PC-9 (cell line): ENCODE results near the gene SKAP2. TPM values are rescaled to one million over a fixed set of nuclear protein-coding genes. Genes with fewer than 3 reads are reported as not detected.

Source experiments
- BruUV-seq: library from RNA; stranded (reverse); fragments of 400-500 nt; replicated peaks from 2 replicates; lab custom pipeline; 2021; lab: Mats Ljungman, UMichigan
- CTCF ChIA-PET: fragments of 300-600 bp; sonication (Branson Sonifier 250); formaldehyde crosslinking; loops from one replicate; lab custom pipeline; 2022; ENCODE audit warnings: antibody characterized with exemption; lab: Charles Lee
- POLR2A ChIA-PET: fragments of 300-600 bp; sonication (Branson Sonifier 250); formaldehyde crosslinking; loops from one replicate; lab custom pipeline; 2022; ENCODE audit warnings: antibody characterized with exemption; ENCODE audit not compliant: unreplicated experiment; lab: Charles Lee
- DNase-seq, 2 experiments: peaks; one replicate each; pipeline versions ENCODE4 v3.0.0 to v3.0.0-alpha.2; 2015 to 2022; ENCODE audit warnings: mixed read lengths in 1 of 2
- H2AFZ ChIP-seq: fragments of 200-600 bp; sonication (generic); 2 replicates; pipeline ENCODE4 v1.8.1; 2017; ENCODE audit warnings: antibody characterized with exemption
- H3F3A ChIP-seq: fragments of 200-600 bp; sonication (generic); 2 replicates; pipeline ENCODE4 v1.8.1; 2017; ENCODE audit warnings: antibody characterized with exemption, mild to moderate bottlenecking, low read depth; ENCODE audit not compliant: insufficient read depth
- H3K27ac ChIP-seq: fragments of 200-600 bp; sonication (generic); 2 replicates; pipeline ENCODE4 v1.6.1; 2016; ENCODE audit warnings: mixed run types
- H3K27me3 ChIP-seq: fragments of 200-600 bp; sonication (generic); 2 replicates; pipeline ENCODE4 v1.6.1; 2016; ENCODE audit warnings: low read depth, mixed run types; ENCODE audit not compliant: insufficient read depth
- H3K36me3 ChIP-seq: fragments of 200-600 bp; sonication (generic); 2 replicates; pipeline ENCODE4 v1.6.1; 2016; ENCODE audit warnings: low read depth, mixed run types
- H3K4me1 ChIP-seq: fragments of 200-600 bp; sonication (generic); replicated peaks from 2 replicates; pipeline ENCODE4 v1.6.1; 2016; ENCODE audit warnings: mixed run types; ENCODE audit not compliant: insufficient read depth
- H3K4me2 ChIP-seq: fragments of 200-600 bp; sonication (generic); 2 replicates; pipeline ENCODE4 v1.6.1; 2017; ENCODE audit warnings: mixed run types
- H3K4me3 ChIP-seq: fragments of 200-600 bp; sonication (generic); 2 replicates; pipeline ENCODE4 v1.6.1; 2016; ENCODE audit warnings: mixed run types
- H3K79me2 ChIP-seq: fragments of 200-600 bp; sonication (generic); 2 replicates; pipeline ENCODE4 v1.6.1; 2017; ENCODE audit warnings: low read depth, mixed run types
- H3K9me2 ChIP-seq: fragments of 200-600 bp; sonication (generic); 2 replicates; pipeline ENCODE4 v1.8.1; 2017; ENCODE audit warnings: mild to moderate bottlenecking; ENCODE audit not compliant: insufficient read depth
- H3K9me3 ChIP-seq: fragments of 200-600 bp; sonication (generic); 2 replicates; pipeline ENCODE4 v1.8.1; 2016; ENCODE audit warnings: low read depth; ENCODE audit not compliant: insufficient read depth
- H4K20me1 ChIP-seq: fragments of 200-600 bp; sonication (generic); 2 replicates; pipeline ENCODE4 v1.8.1; 2017; ENCODE audit not compliant: insufficient read depth
- CTCF ChIP-seq: fragments of 200-600 bp; sonication (generic); conservative IDR thresholded peaks from 2 replicates; pipeline ENCODE4 v1.6.1; 2017; ENCODE audit warnings: mixed run types, antibody characterized with exemption, mild to moderate bottlenecking, moderate library complexity
- EZH2 ChIP-seq: fragments of 200-600 bp; sonication (generic); IDR thresholded peaks from 2 replicates; pipeline ENCODE4 v1.8.0; 2017; ENCODE audit warnings: antibody characterized with exemption, low read depth
- intact Hi-C: fragments of 100-400 bp; cut with micrococcal nuclease; formaldehyde crosslinking; loops from one replicate; pipeline ENCODE4 v1.10.0; 2022; ENCODE audit not compliant: unreplicated experiment
- total RNA-seq: library from RNA; stranded (reverse); gene quantifications from 2 replicates; pipeline ENCODE4 v1.2.3, GENCODE V29; 2021

SKAP2 gene
- total RNA-seq, 1 experiment from 2014 or later: 74.9 TPM

DNA sequence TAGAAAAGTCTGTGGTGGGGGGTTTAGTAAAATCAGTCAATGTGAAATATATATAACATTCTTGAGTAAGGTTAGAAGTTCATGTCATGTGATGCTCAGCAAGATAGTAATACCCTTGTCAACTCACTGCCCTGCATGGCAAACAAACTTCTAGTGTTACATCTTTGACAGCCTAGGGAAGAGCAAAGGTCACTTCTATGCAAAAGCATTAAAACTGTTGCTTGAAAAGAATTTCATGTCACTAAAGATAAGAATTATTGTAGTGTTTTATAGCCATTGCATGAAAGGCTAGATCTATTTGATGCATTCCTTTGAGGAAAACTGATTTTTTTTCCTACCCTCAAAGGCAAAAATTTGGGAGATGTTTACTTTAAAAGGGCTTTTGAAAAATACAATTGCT lies 176.0 kb downstream of the SKAP2 start:
- ChIA-PET CTCF (no interaction called here), POLR2A (no interaction called here)
- Histone ChIP-seq H3K4me1 (no peaks in the 10 kb centered on the region), H3K9me2 (no peaks in the 10 kb centered on the region), H3K79me2 (no peaks in the 10 kb centered on the region), H3K36me3 (0 out of 2 replicates have a peak, but pooled peaks cover 8% of the 10 kb centered on the region), H3K4me3 (no peak overlapping the region), H3K27ac (no peak overlapping the region), H2AFZ (no peak overlapping the region), H3K4me2 (no peak overlapping the region), H3K9me3 (no peaks in the 10 kb centered on the region), H3F3A (peaks cover 14% of the 10 kb centered on the region; the same call in 1 of the 2 replicates), H3K27me3 (no peaks in the 10 kb centered on the region), H4K20me1 (no peaks in the 10 kb centered on the region)
- no peak for TF ChIP-seq EZH2
- no peak for TF ChIP-seq CTCF
- no TSS peak for BruUV-seq
- intact Hi-C loops: no loop called here
- no peak for DNase-seq

GRCh38 chr7:26687032-26687431 lies 177.4 kb downstream of the SKAP2 start:
- CTCF ChIA-PET: interaction anchor here (0.6 to 1.5 kb wide), 6 partner anchors 28 to 476 kb away, joined by 3 to 14 read pairs (median 4); no protein-coding TSS in a partner anchor
- intact Hi-C loops: loop anchor here (2.0 kb wide), 1 partner anchor 168 kb away; no protein-coding TSS in a partner anchor

GRCh38 chr7:26686448-26686981 lies 177.9 kb downstream of the SKAP2 start:
- BruUV-seq: no TSS peak
- H3K27ac ChIP-seq: no peak overlapping the region
- POLR2A ChIA-PET: no interaction called here

More at GRCh38 chr7:26687032-26687431, 177.4 kb downstream of the SKAP2 start:
- POLR2A ChIA-PET: interaction anchor here (0.6 to 0.7 kb wide), 2 partner anchors 11 to 394 kb away, joined by 3 to 9 read pairs; no protein-coding TSS in a partner anchor
- H3K27me3 ChIP-seq: no peaks in the 10 kb centered on the region
- H3K9me3 ChIP-seq: no peaks in the 10 kb centered on the region
- 0 out of 2 replicates have a peak, but pooled peaks cover 4% of the 10 kb centered on the region for H3K36me3 ChIP-seq
- H3K27ac ChIP-seq: no peak overlapping the region
- no peaks in the 10 kb centered on the region for H3K79me2 ChIP-seq
- TF ChIP-seq EZH2: no peak
- no peak for TF ChIP-seq CTCF
- H3F3A ChIP-seq: peaks cover 20% of the 10 kb centered on the region; the same call in 1 of the 2 replicates
- no peaks in the 10 kb centered on the region for H3K9me2 ChIP-seq
- no peak overlapping the region for H3K4me2 ChIP-seq
- H2AFZ ChIP-seq: no peak overlapping the region
- no peak for DNase-seq
- no TSS peak for BruUV-seq
- H3K4me1 ChIP-seq: no peaks in the 10 kb centered on the region
- H4K20me1 ChIP-seq: no peaks in the 10 kb centered on the region
- H3K4me3 ChIP-seq: no peak overlapping the region

More at GRCh38 chr7:26686448-26686981, 177.9 kb downstream of the SKAP2 start:
- Histone ChIP-seq H2AFZ (no peak overlapping the region), H3K9me3 (no peaks in the 10 kb centered on the region), H3K4me3 (no peak overlapping the region), H3K4me1 (no peaks in the 10 kb centered on the region), H3K4me2 (no peak overlapping the region), H3F3A (peaks cover 20% of the 10 kb centered on the region; the same call in 1 of the 2 replicates), H3K79me2 (no peaks in the 10 kb centered on the region), H3K27me3 (no peaks in the 10 kb centered on the region), H3K36me3 (0 out of 2 replicates have a peak, but pooled peaks cover 4% of the 10 kb centered on the region), H3K9me2 (no peaks in the 10 kb centered on the region), H4K20me1 (no peaks in the 10 kb centered on the region)
- peak in 1 of 2 experiments; percentile 7 for DNase-seq
- peak; percentile 94 for TF ChIP-seq CTCF
- no peak for TF ChIP-seq EZH2
- CTCF ChIA-PET: interaction anchor here (0.6 to 1.5 kb wide), 5 partner anchors 60 to 476 kb away, joined by 3 to 14 read pairs (median 4); no protein-coding TSS in a partner anchor
- intact Hi-C loops: loop anchor here (1.0 to 2.0 kb wide), 2 partner anchors 168 to 475 kb away; no protein-coding TSS in a partner anchor
